Spleen (tissue), 7 donors: ENCODE measurements around the gene UGT1A3.

ENCODE experiments used
- POLR2A ChIP-seq, 3 donors: fragments of 450-650 bp; IDR thresholded peaks; one replicate each; pipeline ENCODE4 v1.5.1; 2017; ENCODE audit warnings: antibody characterized with exemption in 3 of 3, mild to moderate bottlenecking in 1 of 3
- POLR2AphosphoS5 ChIP-seq, 3 donors: sonication (generic); formaldehyde crosslinking; IDR thresholded peaks; one replicate each; pipeline ENCODE4 v1.5.1; 2017; ENCODE audit warnings: antibody characterized with exemption in 3 of 3
- TF ChIP-seq, protein P1 (sequence below), 11 experiments: fragments of 200-600 bp in 7 of 11; fragments of 450-650 bp in 4 of 11; sonication (generic) in 4 of 11; IDR thresholded peaks in 8 of 11; conservative IDR thresholded peaks in 3 of 11; 1 replicate in 7 of 11; 2 replicates in 4 of 11; pipeline versions ENCODE4 v1.4.0 to v1.8.0; 2016 to 2021; ENCODE audit warnings: antibody characterized with exemption in 11 of 11, inconsistent platforms in 4 of 11, mild to moderate bottlenecking in 1 of 11
- donor health status: DM: no; HTN: no; CAD: no; lungs with moderate emphysema.
- donor health status: DM: no; HTN: no; CAD: no.
- donor health status: DM: no; HTN: no; CAD: no.

DNA sequence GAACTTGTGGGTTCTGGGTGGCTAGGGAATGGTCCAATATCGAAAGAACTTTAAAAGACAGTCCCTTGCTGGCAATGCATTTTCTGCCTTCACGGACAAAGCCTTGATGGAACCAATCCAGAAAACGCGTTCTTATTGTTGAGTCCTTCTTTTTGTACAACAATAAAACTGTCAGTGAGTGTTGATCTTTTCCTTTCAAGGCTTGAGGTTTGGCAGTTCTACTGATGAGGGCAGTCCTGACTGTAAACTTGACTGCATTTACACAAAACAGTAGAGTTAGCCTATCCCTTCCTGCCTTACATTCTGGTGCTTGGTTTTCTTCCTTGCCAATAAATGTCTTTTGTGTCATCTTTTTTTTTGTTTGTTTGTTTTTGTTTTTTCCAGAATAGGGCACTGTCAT is 49.6 kb upstream of the UGT1A3 start:
- TF ChIP-seq, protein P1, sequence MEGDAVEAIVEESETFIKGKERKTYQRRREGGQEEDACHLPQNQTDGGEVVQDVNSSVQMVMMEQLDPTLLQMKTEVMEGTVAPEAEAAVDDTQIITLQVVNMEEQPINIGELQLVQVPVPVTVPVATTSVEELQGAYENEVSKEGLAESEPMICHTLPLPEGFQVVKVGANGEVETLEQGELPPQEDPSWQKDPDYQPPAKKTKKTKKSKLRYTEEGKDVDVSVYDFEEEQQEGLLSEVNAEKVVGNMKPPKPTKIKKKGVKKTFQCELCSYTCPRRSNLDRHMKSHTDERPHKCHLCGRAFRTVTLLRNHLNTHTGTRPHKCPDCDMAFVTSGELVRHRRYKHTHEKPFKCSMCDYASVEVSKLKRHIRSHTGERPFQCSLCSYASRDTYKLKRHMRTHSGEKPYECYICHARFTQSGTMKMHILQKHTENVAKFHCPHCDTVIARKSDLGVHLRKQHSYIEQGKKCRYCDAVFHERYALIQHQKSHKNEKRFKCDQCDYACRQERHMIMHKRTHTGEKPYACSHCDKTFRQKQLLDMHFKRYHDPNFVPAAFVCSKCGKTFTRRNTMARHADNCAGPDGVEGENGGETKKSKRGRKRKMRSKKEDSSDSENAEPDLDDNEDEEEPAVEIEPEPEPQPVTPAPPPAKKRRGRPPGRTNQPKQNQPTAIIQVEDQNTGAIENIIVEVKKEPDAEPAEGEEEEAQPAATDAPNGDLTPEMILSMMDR (IDR thresholded peaks at IDR 0.05 in 8 of 11, conservative IDR thresholded peaks at IDR 0.05 in 3 of 11): no peak
- no peak for TF ChIP-seq POLR2AphosphoS5 (IDR thresholded peaks at IDR 0.05)
- TF ChIP-seq POLR2A (IDR thresholded peaks at IDR 0.05): no peak
